IMR-90 (cell line): Measurements from ENCODE around the gene IRAG1.

ENCODE experiments used
- MAFK ChIP-seq: IDR thresholded peaks from 2 replicates; pipeline ENCODE4 v1.6.1; 2012; ENCODE audit warnings: low read depth, low read length, improper control_type of control experiment
- MAZ ChIP-seq: IDR thresholded peaks from 2 replicates; pipeline ENCODE4 v1.6.1; 2012; ENCODE audit warnings: low read depth, mild to moderate bottlenecking, low read length, improper control_type of control experiment, moderate library complexity, borderline replicate concordance
- POLR2A ChIP-seq: IDR thresholded peaks from 2 replicates; pipeline ENCODE4 v1.6.1; 2012; ENCODE audit warnings: mild to moderate bottlenecking, low read depth, low read length
- RFX5 ChIP-seq: IDR thresholded peaks from 2 replicates; pipeline ENCODE4 v1.8.0; 2012; ENCODE audit warnings: low read depth, mild to moderate bottlenecking, low read length, moderate library complexity
- TF ChIP-seq, protein P1 (sequence below): conservative IDR thresholded peaks from 2 replicates; pipeline ENCODE4 v1.5.1; 2012; ENCODE audit warnings: mild to moderate bottlenecking, low read depth, low read length, improper control_type of control experiment
- TF ChIP-seq, protein P2 (sequence below): fragments of 150-350 bp; IDR thresholded peaks from 2 replicates; pipeline ENCODE4 v1.6.1; 2017; ENCODE audit warnings: mild to moderate bottlenecking, antibody characterized with exemption, low read length, low read depth

DNA sequence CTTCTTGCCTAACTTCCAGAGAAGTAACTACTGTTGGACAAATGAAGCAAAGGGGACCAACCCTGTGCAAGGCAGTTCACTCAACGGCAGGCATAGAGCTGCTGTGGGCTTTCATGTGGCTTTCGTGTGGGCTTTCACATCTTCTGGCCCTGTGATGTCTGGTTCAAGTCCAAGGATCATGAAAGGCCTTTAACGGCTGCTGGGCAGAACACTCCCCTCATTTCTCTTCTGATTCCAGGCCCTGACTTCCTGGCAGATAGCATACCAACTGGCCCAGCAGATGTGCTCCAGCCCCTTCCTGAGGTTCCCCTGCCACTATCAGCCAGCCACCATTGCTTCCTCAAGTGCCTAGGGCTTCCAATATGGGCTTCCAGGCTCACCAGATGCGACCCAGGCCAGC, 28.8 kb upstream of the IRAG1 start:
- TF ChIP-seq MAFK (no peak), RFX5 (no peak), MAZ (no peak), POLR2A (no peak)
- TF ChIP-seq, protein P1, sequence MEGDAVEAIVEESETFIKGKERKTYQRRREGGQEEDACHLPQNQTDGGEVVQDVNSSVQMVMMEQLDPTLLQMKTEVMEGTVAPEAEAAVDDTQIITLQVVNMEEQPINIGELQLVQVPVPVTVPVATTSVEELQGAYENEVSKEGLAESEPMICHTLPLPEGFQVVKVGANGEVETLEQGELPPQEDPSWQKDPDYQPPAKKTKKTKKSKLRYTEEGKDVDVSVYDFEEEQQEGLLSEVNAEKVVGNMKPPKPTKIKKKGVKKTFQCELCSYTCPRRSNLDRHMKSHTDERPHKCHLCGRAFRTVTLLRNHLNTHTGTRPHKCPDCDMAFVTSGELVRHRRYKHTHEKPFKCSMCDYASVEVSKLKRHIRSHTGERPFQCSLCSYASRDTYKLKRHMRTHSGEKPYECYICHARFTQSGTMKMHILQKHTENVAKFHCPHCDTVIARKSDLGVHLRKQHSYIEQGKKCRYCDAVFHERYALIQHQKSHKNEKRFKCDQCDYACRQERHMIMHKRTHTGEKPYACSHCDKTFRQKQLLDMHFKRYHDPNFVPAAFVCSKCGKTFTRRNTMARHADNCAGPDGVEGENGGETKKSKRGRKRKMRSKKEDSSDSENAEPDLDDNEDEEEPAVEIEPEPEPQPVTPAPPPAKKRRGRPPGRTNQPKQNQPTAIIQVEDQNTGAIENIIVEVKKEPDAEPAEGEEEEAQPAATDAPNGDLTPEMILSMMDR: no peak
- TF ChIP-seq, protein P2, sequence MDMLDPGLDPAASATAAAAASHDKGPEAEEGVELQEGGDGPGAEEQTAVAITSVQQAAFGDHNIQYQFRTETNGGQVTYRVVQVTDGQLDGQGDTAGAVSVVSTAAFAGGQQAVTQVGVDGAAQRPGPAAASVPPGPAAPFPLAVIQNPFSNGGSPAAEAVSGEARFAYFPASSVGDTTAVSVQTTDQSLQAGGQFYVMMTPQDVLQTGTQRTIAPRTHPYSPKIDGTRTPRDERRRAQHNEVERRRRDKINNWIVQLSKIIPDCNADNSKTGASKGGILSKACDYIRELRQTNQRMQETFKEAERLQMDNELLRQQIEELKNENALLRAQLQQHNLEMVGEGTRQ: no peak
